Lung (tissue), 12 donors: Measurements from ENCODE around the gene TENM4. TPM values are rescaled to one million over a fixed set of nuclear protein-coding genes. Genes with fewer than 3 reads are reported as not detected.

Source experiments
- ATAC-seq: fragments of 200-7000 bp; cut with Tn5 transposase; one replicate; pipeline ENCODE4 v1.9.1; 2020; ENCODE audit warnings: moderate number of reproducible peaks; ENCODE audit not compliant: insufficient read depth, low FRiP score
- DNase-seq, 3 donors: peaks; one replicate each; pipeline ENCODE4 v3.0.0-alpha.2; 2013 to 2017
- H3K27ac ChIP-seq, 2 donors: one replicate each; pipeline ENCODE4 v1.5.1; 2013; ENCODE audit warnings: mild to moderate bottlenecking in 2 of 2, moderate library complexity in 2 of 2, control low read depth in 1 of 2, inconsistent platforms in 1 of 2, low read depth in 1 of 2, low read length in 1 of 2
- H3K27me3 ChIP-seq, 3 donors: one replicate each; pipeline ENCODE4 v1.5.1; 2013; ENCODE audit warnings: low read length in 2 of 3; ENCODE audit not compliant: control insufficient read depth in 3 of 3, insufficient read depth in 3 of 3
- H3K36me3 ChIP-seq, 4 donors: one replicate each; pipeline ENCODE4 v1.5.1; 2013; ENCODE audit warnings: low read length in 4 of 4, mild to moderate bottlenecking in 1 of 4, moderate library complexity in 1 of 4; ENCODE audit not compliant: control insufficient read depth in 4 of 4, insufficient read depth in 4 of 4
- H3K4me1 ChIP-seq, 5 donors: one replicate each; pipeline ENCODE4 v1.5.1; 2013; ENCODE audit warnings: low read length in 5 of 5, mild to moderate bottlenecking in 2 of 5, moderate library complexity in 1 of 5; ENCODE audit not compliant: control insufficient read depth in 5 of 5, insufficient read depth in 5 of 5
- H3K4me3 ChIP-seq: one replicate; pipeline ENCODE4 v1.5.1; 2013; ENCODE audit warnings: mild to moderate bottlenecking, control low read depth, moderate library complexity
- H3K9ac ChIP-seq, 2 donors: one replicate each; pipeline ENCODE4 v1.5.1; 2013; ENCODE audit warnings: low read length in 2 of 2, control low read depth in 1 of 2; ENCODE audit not compliant: insufficient read depth in 1 of 2
- H3K9me3 ChIP-seq, 4 donors: one replicate each; pipeline ENCODE4 v1.5.1; 2013; ENCODE audit warnings: low read length in 3 of 4, mild to moderate bottlenecking in 1 of 4, moderate library complexity in 1 of 4; ENCODE audit not compliant: control insufficient read depth in 4 of 4, insufficient read depth in 3 of 4
- CTCF ChIP-seq: IDR thresholded peaks from 2 replicates; pipeline ENCODE4 v1.5.1; 2012; ENCODE audit warnings: mild to moderate bottlenecking; ENCODE audit errors: control extremely low read depth, extremely low read depth
- WGBS, 2 donors: extraction: QIAGEN DNeasy Blood & Tissue Kit; methylation state at CpG; one replicate each; pipeline ENCODE4 v1.1.7; 2013; 5-methylcytosine and 5-hydroxymethylcytosine counted together
- polyA plus RNA-seq, 2 donors: library from polyadenylated mRNA; stranded (reverse); fragments of 200-250 nt; gene quantifications; one replicate each; pipeline ENCODE4 v1.2.1, GENCODE V29; 2013
- total RNA-seq, 2 donors: library from RNA; depleted of rRNA in 1 of 2; stranded (reverse); fragments of >200 nt in 1 of 2; gene quantifications; one replicate each; pipeline ENCODE4 v1.2.1, GENCODE V29; 2014 to 2021
- donor health status: control.
- donor health status: control.
- donor health status: Bipolar disorder and iron deficiency.
- donor health status: healthy.
- donor health status: DM: yes; HTN: yes; CAD: no.

Gene TENM4
- total and polyA plus RNA-seq, 4 donors = 0.28 to 16.4 (median 3.2) TPM

- Histone ChIP-seq H3K9ac (no peak overlapping the region), H3K4me1 (peaks cover 0 to 27% (median 0%) of the 10 kb centered on the region in 5 donors), H3K4me3 (no peak overlapping the region), H3K9me3 (no peaks in the 10 kb centered on the region), H3K36me3 (no peaks in the 10 kb centered on the region), H3K27me3 (peaks cover 0 to 4% (median 0%) of the 10 kb centered on the region in 3 donors), H3K27ac (no peak overlapping the region)
- ATAC-seq = no peak
- DNase-seq = no peak
- whole genome bisulfite sequencing, 2 donors = 96% methylated on average over 11 of the region's 11 CpGs
- no peak for TF ChIP-seq CTCF
Observed at GRCh38 chr11:78932757-78933156, 508.1 kb downstream of the TENM4 start.

- peaks cover 0 to 4% (median 0%) of the 10 kb centered on the region in 3 donors for H3K27me3 ChIP-seq
- WGBS, 2 donors = 55 to 64% methylated on average over 4 of the region's 4 CpGs
- no peak overlapping the region for H3K9ac ChIP-seq
- no peak overlapping the region for H3K4me3 ChIP-seq
- no peak overlapping the region for H3K27ac ChIP-seq
- ATAC-seq = no peak
- H3K36me3 ChIP-seq = no peaks in the 10 kb centered on the region
- no peak for TF ChIP-seq CTCF
- DNase-seq = no peak
- no peaks in the 10 kb centered on the region for H3K9me3 ChIP-seq
- H3K4me1 ChIP-seq = peaks cover 0 to 35% (median 0%) of the 10 kb centered on the region in 5 donors
Observed at GRCh38 chr11:78931891-78932290, 508.9 kb downstream of the TENM4 start.

GRCh38 chr11:78930810-78931523, 509.9 kb downstream of the TENM4 start:
- WGBS, 2 donors = 69 to 76% methylated on average over 11 of the region's 11 CpGs
- H3K36me3 ChIP-seq = no peaks in the 10 kb centered on the region
- DNase-seq = peak in 2 of 3 donors; percentile 42 to 75
- H3K4me3 ChIP-seq = no peak overlapping the region
- no peak for TF ChIP-seq CTCF
- H3K27ac ChIP-seq = no peak overlapping the region
- H3K9ac ChIP-seq = no peak overlapping the region
- H3K27me3 ChIP-seq = peaks cover 0 to 4% (median 0%) of the 10 kb centered on the region in 3 donors
- H3K4me1 ChIP-seq = peaks cover 0 to 40% (median 0%) of the 10 kb centered on the region in 5 donors
- no peak for ATAC-seq
- no peaks in the 10 kb centered on the region for H3K9me3 ChIP-seq

GRCh38 chr11:78929906-78930220, 511.0 kb downstream of the TENM4 start:
- WGBS, 2 donors = 70 to 74% methylated on average over 3 of the region's 3 CpGs
- TF ChIP-seq CTCF = no peak
- peaks cover 0 to 4% (median 0%) of the 10 kb centered on the region in 3 donors for H3K27me3 ChIP-seq
- no peak overlapping the region for H3K4me3 ChIP-seq
- no peak for DNase-seq
- no peaks in the 10 kb centered on the region for H3K9me3 ChIP-seq
- ATAC-seq = no peak
- H3K27ac ChIP-seq = no peak overlapping the region
- H3K9ac ChIP-seq = no peak overlapping the region
- H3K36me3 ChIP-seq = no peaks in the 10 kb centered on the region
- H3K4me1 ChIP-seq = peaks cover 0 to 48% (median 0%) of the 10 kb centered on the region in 5 donors
